Aorta (tissue), 5 donors: Measurements from ENCODE around the gene ISX. TPM values are rescaled to one million over a fixed set of nuclear protein-coding genes. Genes with fewer than 3 reads are reported as not detected.

Experiments
- ATAC-seq: fragments of 200-7000 bp; cut with Tn5 transposase; one replicate; pipeline ENCODE4 v1.9.1; 2022; ENCODE audit warnings: moderate library complexity; ENCODE audit not compliant: low FRiP score
- DNase-seq, 2 donors: peaks; one replicate each; pipeline ENCODE4 v3.0.0-alpha.2; 2020
- H3K27ac ChIP-seq, 2 donors: one replicate each; pipeline ENCODE4 v1.5.1; 2013; ENCODE audit warnings: low read length in 2 of 2, mild to moderate bottlenecking in 2 of 2, moderate library complexity in 2 of 2, control low read depth in 1 of 2, inconsistent platforms in 1 of 2, low read depth in 1 of 2
- H3K27me3 ChIP-seq, 2 donors: one replicate each; pipeline ENCODE4 v1.6.1; 2013; ENCODE audit warnings: control low read depth in 1 of 2, low read length in 1 of 2, mild to moderate bottlenecking in 1 of 2, moderate library complexity in 1 of 2; ENCODE audit not compliant: insufficient read depth in 2 of 2, control insufficient read depth in 1 of 2
- H3K36me3 ChIP-seq, 2 donors: one replicate each; pipeline ENCODE4 v1.6.1; 2013; ENCODE audit warnings: control low read depth in 1 of 2, low read length in 1 of 2, mild to moderate bottlenecking in 1 of 2; ENCODE audit not compliant: insufficient read depth in 2 of 2, control insufficient read depth in 1 of 2
- H3K4me1 ChIP-seq, 2 donors: one replicate each; pipeline ENCODE4 v1.6.1; 2013; ENCODE audit warnings: low read length in 2 of 2, control low read depth in 1 of 2, mild to moderate bottlenecking in 1 of 2, moderate library complexity in 1 of 2; ENCODE audit not compliant: insufficient read depth in 2 of 2, control insufficient read depth in 1 of 2
- H3K4me3 ChIP-seq, 2 donors: one replicate each; pipeline ENCODE4 v1.5.1; 2013; ENCODE audit warnings: low read length in 2 of 2, control low read depth in 1 of 2, mild to moderate bottlenecking in 1 of 2
- H3K9me3 ChIP-seq: one replicate; pipeline ENCODE4 v1.6.1; 2013; ENCODE audit warnings: mild to moderate bottlenecking, low read length; ENCODE audit not compliant: control insufficient read depth
- WGBS, 2 donors: extraction: QIAGEN DNeasy Blood & Tissue Kit; methylation state at CpG; one replicate each; pipeline ENCODE4 v1.1.7; 2013; 5-methylcytosine and 5-hydroxymethylcytosine counted together
- intact Hi-C, 2 donors: fragments of 100-400 bp; cut with DNase I; formaldehyde crosslinking; loops; one replicate each; pipeline versions ENCODE4 v1.14.2 to v1.15.0; 2022
- polyA plus RNA-seq, 2 donors: library from polyadenylated mRNA; stranded (reverse); fragments of 200-250 nt; gene quantifications; one replicate each; pipeline ENCODE4 v1.2.3, GENCODE V29; 2013
- total RNA-seq, 2 donors: library from RNA; stranded (reverse); fragmentation: NEBNext Ultra II Directional; extraction: Animal tissue kit (Norgen Biotek cat#: 25700); gene quantifications; one replicate each; pipeline ENCODE4 v1.2.1, GENCODE V29; 2021
- donor health status: healthy with polysubstance abuse.
- donor health status: Bipolar disorder and iron deficiency.
- donor health status: DM: no; HTN: no; CAD: no.
- donor health status: DM: no; HTN: no; CAD: no.
- donor health status: DM: yes; HTN: yes; CAD: no.

The ISX gene
- total and polyA plus RNA-seq, 4 donors = 0.13 to 6.8 TPM; not detected in 2

DNA sequence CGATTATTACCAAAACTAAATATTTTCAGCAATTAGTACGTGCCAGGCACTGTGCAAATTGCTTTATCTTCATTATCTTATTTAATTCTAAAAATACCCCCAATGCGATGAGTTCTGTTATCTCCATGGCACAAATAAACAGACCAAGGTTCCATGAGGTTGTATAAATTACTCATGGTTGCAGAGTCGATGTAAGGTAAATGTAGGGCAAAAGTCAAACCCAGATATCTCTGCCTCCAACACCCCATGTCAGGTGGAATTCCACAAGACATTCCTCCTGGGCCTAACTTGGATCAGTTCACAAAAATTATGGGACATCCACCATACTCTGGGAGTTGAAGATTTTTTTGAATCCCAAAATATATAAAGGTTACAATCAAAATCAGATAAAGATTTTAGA, 43.7 kb downstream of the ISX start:
- intact Hi-C loops = no loop called here
- WGBS, 2 donors = 53 to 75% methylated on average over 4 of the region's 4 CpGs
- no peak for ATAC-seq

DNA sequence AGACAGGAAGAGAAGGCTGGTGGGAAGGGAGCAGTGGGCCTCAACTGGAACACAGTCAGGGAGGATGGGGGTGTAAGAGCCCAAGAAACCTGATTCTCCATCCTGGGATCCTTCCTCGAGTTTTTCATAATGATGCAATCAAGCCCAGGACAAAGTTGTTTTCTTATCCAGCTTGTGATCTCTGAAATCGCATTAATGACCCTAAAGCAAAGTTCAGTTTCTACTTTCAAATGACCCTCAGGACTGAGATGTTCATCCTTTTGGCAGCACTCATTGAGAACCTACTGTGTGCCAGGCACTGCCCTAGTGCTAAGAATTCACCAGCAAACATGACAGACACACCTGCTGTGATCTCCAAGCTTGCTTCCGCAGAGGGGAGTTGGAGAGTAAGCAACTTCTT, 45.3 kb downstream of the ISX start:
- no peak overlapping the region for H3K27ac ChIP-seq
- H3K4me1 ChIP-seq = no peaks in the 10 kb centered on the region
- no peak overlapping the region for H3K4me3 ChIP-seq
- intact Hi-C loops = no loop called here
- no peaks in the 10 kb centered on the region for H3K27me3 ChIP-seq
- no peaks in the 10 kb centered on the region for H3K36me3 ChIP-seq
- no peaks in the 10 kb centered on the region for H3K9me3 ChIP-seq
- DNase-seq (no peak), ATAC-seq (no peak)
- WGBS, 2 donors = 70 to 74% methylated on average over 3 of the region's 3 CpGs

More for the DNA sequence above, 43.7 kb downstream of the ISX start:
- Histone ChIP-seq H3K9me3 (no peaks in the 10 kb centered on the region), H3K4me1 (no peaks in the 10 kb centered on the region), H3K4me3 (no peak overlapping the region), H3K27ac (no peak overlapping the region), H3K36me3 (no peaks in the 10 kb centered on the region), H3K27me3 (no peaks in the 10 kb centered on the region)
- DNase-seq = no peak

DNA sequence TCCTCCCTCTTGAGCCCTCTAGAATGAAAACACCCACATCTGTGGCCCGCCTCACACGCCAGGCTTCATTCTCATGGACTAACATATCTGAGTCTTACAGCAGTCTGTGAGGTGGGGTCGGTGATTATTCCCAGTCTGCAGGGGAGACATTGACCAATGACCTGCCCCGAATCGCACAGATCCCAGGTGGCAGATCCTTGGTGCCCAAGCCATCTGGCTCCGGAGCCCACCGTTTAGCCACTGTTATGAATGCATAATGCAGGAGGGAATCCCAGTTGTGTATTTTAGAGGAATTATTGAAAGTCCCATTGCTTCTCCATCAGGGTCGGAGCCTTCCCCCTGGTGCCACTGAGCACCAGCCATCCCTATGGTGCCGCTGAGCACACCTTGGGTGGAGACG, 47.4 kb downstream of the ISX start:
- Histone ChIP-seq H3K4me3 (no peak overlapping the region), H3K27me3 (no peaks in the 10 kb centered on the region), H3K4me1 (no peaks in the 10 kb centered on the region), H3K9me3 (no peaks in the 10 kb centered on the region), H3K27ac (no peak overlapping the region), H3K36me3 (no peaks in the 10 kb centered on the region)
- DNase-seq (no peak), ATAC-seq (no peak)
- 80 to 83% methylated on average over 10 of the region's 10 CpGs for WGBS, 2 donors
- intact Hi-C loops = no loop called here

DNA sequence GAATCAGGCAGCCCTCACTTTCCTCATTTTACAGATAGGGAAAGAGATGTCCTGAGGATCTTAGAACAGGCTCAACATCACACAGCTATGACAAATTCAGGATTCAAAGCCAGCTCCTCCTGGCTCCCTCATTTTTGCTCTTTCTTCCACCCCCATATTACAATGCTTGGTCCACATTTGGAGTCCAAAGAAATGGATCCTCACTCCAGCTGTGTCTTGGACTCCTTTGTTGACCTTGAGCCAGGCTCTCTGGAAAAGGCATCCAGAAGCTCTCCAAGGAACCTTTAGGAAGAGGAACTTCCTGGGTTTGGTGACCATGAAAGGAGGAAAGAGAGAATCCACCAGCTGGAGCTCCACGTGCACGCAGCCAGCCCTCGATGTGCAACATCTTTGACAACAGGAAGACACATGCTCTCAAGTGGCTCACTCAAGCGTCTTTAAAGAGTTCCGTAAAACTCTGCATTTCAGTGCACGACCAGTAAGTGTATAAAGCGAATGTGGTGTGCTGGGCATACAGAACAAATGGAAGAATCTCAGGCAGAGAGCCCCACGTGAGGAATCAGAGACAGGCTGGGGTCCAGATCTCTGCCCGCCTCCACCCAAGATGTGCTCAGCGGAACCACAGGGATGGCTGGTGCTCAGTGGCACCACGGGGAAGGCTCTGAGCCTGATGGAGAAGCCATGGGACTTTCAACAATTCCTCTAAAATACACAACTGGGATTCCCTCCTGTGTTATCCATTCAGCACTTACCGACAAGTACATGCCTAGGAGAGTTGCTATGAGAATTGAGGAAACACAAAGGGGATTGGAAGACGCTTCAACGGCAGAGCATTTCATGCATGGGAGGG, 48.4 kb downstream of the ISX start:
- H3K4me3 ChIP-seq = no peak overlapping the region
- H3K27me3 ChIP-seq = no peaks in the 10 kb centered on the region
- H3K4me1 ChIP-seq = no peaks in the 10 kb centered on the region
- intact Hi-C loops = no loop called here
- no peak for ATAC-seq
- no peak overlapping the region for H3K27ac ChIP-seq
- DNase-seq = no peak
- WGBS, 2 donors = 80 to 82% methylated on average over 14 of the region's 14 CpGs
- H3K9me3 ChIP-seq = no peaks in the 10 kb centered on the region
- no peaks in the 10 kb centered on the region for H3K36me3 ChIP-seq

DNA sequence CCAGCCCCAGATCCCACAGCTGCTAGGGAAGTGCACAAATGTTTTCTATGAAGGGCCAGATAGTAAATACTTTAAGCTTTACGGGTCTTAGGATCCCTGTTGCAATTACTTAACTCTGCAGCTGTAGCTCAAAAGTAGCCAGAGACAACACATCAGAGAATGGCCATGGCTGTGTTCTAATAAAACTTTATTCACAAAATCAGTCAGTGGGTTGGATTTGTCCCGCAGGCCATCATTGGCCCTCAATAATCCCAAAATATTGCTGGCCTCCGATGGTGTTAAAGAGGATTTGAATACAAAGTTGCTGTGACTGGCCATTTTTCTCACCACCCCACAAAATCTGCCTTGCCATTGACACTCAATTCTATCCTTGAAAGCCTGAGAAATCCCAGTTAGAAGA, 49.6 kb downstream of the ISX start:
- H3K27ac ChIP-seq = no peak overlapping the region
- WGBS, 2 donors = 91 to 93% methylated on average over 3 of the region's 3 CpGs
- no peak for ATAC-seq
- H3K4me3 ChIP-seq = no peak overlapping the region
- no peak for DNase-seq
- no peaks in the 10 kb centered on the region for H3K9me3 ChIP-seq
- no peaks in the 10 kb centered on the region for H3K4me1 ChIP-seq
- no peaks in the 10 kb centered on the region for H3K27me3 ChIP-seq
- H3K36me3 ChIP-seq = no peaks in the 10 kb centered on the region
- intact Hi-C loops = no loop called here

DNA sequence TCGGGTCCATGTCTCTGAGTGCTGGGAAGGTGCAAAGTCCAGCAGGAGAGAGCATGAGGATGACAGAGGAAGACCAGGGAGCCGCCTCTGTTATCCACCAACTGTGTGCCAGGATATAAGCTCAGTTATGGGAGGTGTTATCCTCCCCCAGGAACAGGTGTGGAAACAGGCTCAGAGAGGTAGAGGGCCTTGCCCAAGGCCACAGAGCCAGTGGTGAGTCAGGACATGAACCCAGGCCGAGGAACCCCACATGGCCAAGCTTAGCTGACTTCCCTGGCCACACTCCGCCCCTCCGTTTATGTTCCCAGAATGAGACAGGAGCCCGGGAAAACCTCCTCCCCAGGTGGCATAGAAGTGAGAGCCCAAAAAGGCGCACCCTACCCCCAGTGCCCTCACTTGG, 50.3 kb downstream of the ISX start:
- intact Hi-C loops = no loop called here
- no peaks in the 10 kb centered on the region for H3K9me3 ChIP-seq
- no peaks in the 10 kb centered on the region for H3K27me3 ChIP-seq
- no peak overlapping the region for H3K4me3 ChIP-seq
- no peak for DNase-seq
- H3K27ac ChIP-seq = no peak overlapping the region
- H3K4me1 ChIP-seq = no peaks in the 10 kb centered on the region
- ATAC-seq = no peak
- WGBS, 2 donors = 75 to 76% methylated on average over 7 of the region's 7 CpGs
- H3K36me3 ChIP-seq = no peaks in the 10 kb centered on the region

DNA sequence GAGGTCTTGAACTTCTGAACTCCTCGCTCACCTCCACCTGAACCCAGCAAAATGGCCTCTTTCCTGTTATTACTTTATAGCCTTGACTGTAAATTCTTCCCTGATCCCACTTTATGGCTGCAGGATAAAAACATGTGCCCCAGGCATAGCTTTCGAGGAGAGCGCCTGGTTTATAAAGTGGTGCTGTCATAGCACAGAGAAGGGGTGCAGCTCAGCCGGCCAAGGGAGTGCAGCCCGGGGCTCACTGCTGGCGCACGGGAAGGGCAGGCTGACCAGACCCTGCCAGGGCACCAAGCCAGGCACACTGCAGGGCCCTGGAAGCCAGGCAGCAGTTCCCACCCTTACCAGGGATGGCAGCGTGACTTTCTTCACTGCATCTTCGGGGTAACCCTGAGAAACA, 50.9 kb downstream of the ISX start:
- H3K27ac ChIP-seq = no peak overlapping the region
- WGBS, 2 donors = 59 to 66% methylated on average over 9 of the region's 9 CpGs
- intact Hi-C loops = no loop called here

DNA sequence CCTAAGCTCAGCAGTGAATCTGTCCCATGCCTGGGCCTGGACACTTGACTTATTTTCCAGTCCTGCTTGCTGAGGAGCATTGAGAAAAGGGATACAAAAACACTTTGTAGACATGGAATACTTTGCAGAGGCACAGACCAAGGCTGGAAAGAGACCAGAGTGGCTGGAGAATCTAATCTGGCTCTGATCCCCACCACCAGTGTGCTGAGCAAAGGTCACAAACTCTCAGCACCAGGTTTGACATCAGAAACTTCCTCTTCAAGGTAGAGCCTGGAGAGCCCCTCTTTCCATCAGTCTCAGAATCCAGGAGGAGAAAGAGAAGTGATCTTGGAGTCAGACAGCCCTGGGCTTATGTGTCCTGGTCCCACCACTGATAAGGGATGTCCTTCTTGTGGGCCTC, 53.5 kb downstream of the ISX start:
- Histone ChIP-seq H3K9me3 (no peaks in the 10 kb centered on the region), H3K4me3 (no peak overlapping the region), H3K4me1 (no peaks in the 10 kb centered on the region), H3K27me3 (no peaks in the 10 kb centered on the region), H3K36me3 (no peaks in the 10 kb centered on the region), H3K27ac (no peak overlapping the region)
- DNase-seq (no peak), ATAC-seq (no peak)
- intact Hi-C loops = no loop called here

More for the DNA sequence above, 50.9 kb downstream of the ISX start:
- no peaks in the 10 kb centered on the region for H3K27me3 ChIP-seq
- DNase-seq (no peak), ATAC-seq (no peak)
- H3K36me3 ChIP-seq = no peaks in the 10 kb centered on the region
- H3K9me3 ChIP-seq = no peaks in the 10 kb centered on the region
- H3K4me3 ChIP-seq = no peak overlapping the region
- H3K4me1 ChIP-seq = no peaks in the 10 kb centered on the region

DNA sequence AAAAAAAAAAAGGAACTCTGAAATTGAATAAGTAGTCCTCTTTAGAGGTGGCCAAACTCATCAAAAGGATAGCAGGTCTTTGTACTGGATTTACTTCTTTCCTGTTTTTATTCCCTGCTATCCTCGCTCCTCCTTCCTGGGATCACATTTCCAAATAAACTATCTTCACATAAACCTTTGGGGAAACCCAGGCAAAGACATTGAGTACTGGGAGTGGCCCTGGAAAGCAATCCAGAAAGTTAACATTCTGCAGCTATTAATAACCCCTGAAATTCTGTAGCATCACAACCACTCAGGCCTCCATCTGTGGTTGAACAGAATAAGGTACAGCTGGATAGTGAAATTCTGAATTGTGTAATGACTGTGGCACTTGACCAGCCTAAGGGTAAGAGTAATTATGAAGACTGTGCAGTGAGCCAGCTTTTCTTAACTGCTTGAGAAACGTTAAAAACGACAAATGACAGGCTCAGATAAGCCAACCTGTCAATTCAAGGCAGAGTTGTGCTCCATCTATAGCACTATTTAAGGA, 58.8 kb downstream of the ISX start:
- no peak for DNase-seq

More for the DNA sequence above, 58.8 kb downstream of the ISX start:
- H3K4me1 ChIP-seq = no peaks in the 10 kb centered on the region
- peaks cover 1% of the 10 kb centered on the region for H3K9me3 ChIP-seq
- intact Hi-C loops = no loop called here
- 42 to 63% methylated on average over 3 of the region's 3 CpGs for WGBS, 2 donors
- no peak for ATAC-seq
- H3K36me3 ChIP-seq = no peaks in the 10 kb centered on the region
- no peak overlapping the region for H3K4me3 ChIP-seq
- H3K27me3 ChIP-seq = no peaks in the 10 kb centered on the region
- no peak overlapping the region for H3K27ac ChIP-seq
